Heart left ventricle (tissue), 13 donors: Measurements from ENCODE around the gene CUZD1.

ENCODE experiments used
- CTCF ChIP-seq, 12 donors: fragments of 200-600 bp; sonication (generic) in 4 of 12; IDR thresholded peaks; one replicate each; pipeline versions ENCODE4 v1.5.0 to v1.8.0; 2018 to 2022; ENCODE audit warnings: antibody characterized with exemption in 12 of 12, mild to moderate bottlenecking in 5 of 12
- POLR2A ChIP-seq, 2 donors: fragments of 450-650 bp; IDR thresholded peaks; one replicate each; pipeline ENCODE4 v1.6.1; 2017; ENCODE audit warnings: antibody characterized with exemption in 2 of 2, mild to moderate bottlenecking in 2 of 2, moderate library complexity in 2 of 2
- donor health status: ischemic (EF 13 %, LVEDD 7.1; RV severe dilation, severe dysfunction).
- donor health status: DM: no; HTN: yes; CAD: no.
- donor health status: DM: no; HTN: no; CAD: no.
- donor health status: ischemic (EF 25% LVEDD 6.9; RV normal size, moderate dysfunction).
- donor health status: ischemic (EF 25% LVEDD 5.7; RV mildly dilated, moderate dysfunction).
- donor health status: ischemic (EF 35%, LVEDD 5.7; RV mildly dilated, moderate dysfunction).
- donor health status: nonischemic (EF 11% LVEDD 7.7; RV severe dilation, severe dysfunction).
- donor health status: DM: yes; HTN: yes; CAD: no.
- donor health status: PGD.
- donor health status: ischemic (EF 29% LVEDD 5.4; RV normal size, mild dysfunction).
- donor health status: nonischemic (EF 23%, LVEDD 6.1; RV moderate dilation, normal function).

- TF ChIP-seq CTCF (IDR thresholded peaks at IDR 0.05) (no peak), POLR2A (IDR thresholded peaks at IDR 0.05) (no peak)
Measured at GRCh38 chr10:122849900-122850605, 4.4 kb upstream of the CUZD1 start.
